Common myeloid progenitor, CD34-positive (primary cell): ENCODE data around the gene NOS2.
A peak's percentile ranks its signal among the peaks of the same experiment; 100 is the strongest.

Experiments used
- CTCF ChIA-PET: fragments of 350-600 bp; sonication (Branson Sonifier 250); formaldehyde crosslinking; loops from one replicate; lab custom pipeline; 2021; ENCODE audit warnings: antibody characterized with exemption; lab: Charles Lee
- POLR2A ChIA-PET: fragments of 350-600 bp; sonication (Branson Sonifier 250); formaldehyde crosslinking; loops from one replicate; lab custom pipeline; 2021; ENCODE audit warnings: antibody characterized with exemption; lab: Charles Lee
- DNase-seq, 3 donors: peaks; one replicate each; pipeline versions ENCODE4 v3.0.0 to v3.0.0-alpha.2; 2013
- H3K27ac ChIP-seq, 2 experiments: 1 replicate in 1 of 2; 2 replicates in 1 of 2; pipeline ENCODE4 v1.7.0; 2013; ENCODE audit warnings: inconsistent platforms in 2 of 2, low read length in 2 of 2, mild to moderate bottlenecking in 2 of 2, low read depth in 1 of 2, moderate library complexity in 1 of 2; ENCODE audit not compliant: severe bottlenecking in 2 of 2, insufficient read depth in 1 of 2, poor library complexity in 1 of 2
- H3K27me3 ChIP-seq, 5 experiments: replicated peaks in 2 of 5; 1 replicate in 3 of 5; 2 replicates in 2 of 5; pipeline versions ENCODE4 v1.6.1 to v1.7.0; 2013; ENCODE audit warnings: low read length in 4 of 5, mild to moderate bottlenecking in 2 of 5, moderate library complexity in 2 of 5, inconsistent platforms in 1 of 5; ENCODE audit not compliant: insufficient read depth in 5 of 5, control insufficient read depth in 4 of 5
- H3K36me3 ChIP-seq, 4 experiments: 1 replicate in 2 of 4; 2 replicates in 2 of 4; pipeline versions ENCODE4 v1.6.1 to v1.7.0; 2013; ENCODE audit warnings: low read length in 3 of 4, control low read depth in 1 of 4, mild to moderate bottlenecking in 1 of 4; ENCODE audit not compliant: control insufficient read depth in 4 of 4, insufficient read depth in 4 of 4
- H3K4me1 ChIP-seq, 4 experiments: 1 replicate in 3 of 4; 2 replicates in 1 of 4; pipeline versions ENCODE4 v1.6.1 to v1.7.1; 2013; ENCODE audit warnings: low read length in 3 of 4, mild to moderate bottlenecking in 3 of 4, control low read depth in 1 of 4, inconsistent platforms in 1 of 4, moderate library complexity in 1 of 4; ENCODE audit not compliant: control insufficient read depth in 4 of 4, insufficient read depth in 4 of 4; ENCODE audit errors: control extremely low read depth in 1 of 4
- H3K4me3 ChIP-seq, 7 experiments: 1 replicate in 4 of 7; 2 replicates in 3 of 7; pipeline versions ENCODE4 v1.5.1 to v1.7.0; 2013; ENCODE audit warnings: mild to moderate bottlenecking in 7 of 7, low read length in 6 of 7, moderate library complexity in 6 of 7, inconsistent platforms in 2 of 7, low read depth in 2 of 7, control low read depth in 1 of 7; ENCODE audit not compliant: insufficient read depth in 4 of 7, control insufficient read depth in 1 of 7; ENCODE audit errors: extremely low read depth in 1 of 7
- H3K9me3 ChIP-seq, 5 experiments: 1 replicate in 4 of 5; 2 replicates in 1 of 5; pipeline versions ENCODE4 v1.6.1 to v1.7.1; 2013; ENCODE audit warnings: low read length in 4 of 5, mild to moderate bottlenecking in 2 of 5, inconsistent platforms in 1 of 5, low read depth in 1 of 5, moderate library complexity in 1 of 5; ENCODE audit not compliant: control insufficient read depth in 4 of 5, insufficient read depth in 2 of 5; ENCODE audit errors: control extremely low read depth in 1 of 5
- WGBS: methylation state at CpG from one replicate; pipeline ENCODE4 v1.1.5; 2013; ENCODE audit not compliant: insufficient coverage; 5-methylcytosine and 5-hydroxymethylcytosine counted together

Gene NOS2

DNA sequence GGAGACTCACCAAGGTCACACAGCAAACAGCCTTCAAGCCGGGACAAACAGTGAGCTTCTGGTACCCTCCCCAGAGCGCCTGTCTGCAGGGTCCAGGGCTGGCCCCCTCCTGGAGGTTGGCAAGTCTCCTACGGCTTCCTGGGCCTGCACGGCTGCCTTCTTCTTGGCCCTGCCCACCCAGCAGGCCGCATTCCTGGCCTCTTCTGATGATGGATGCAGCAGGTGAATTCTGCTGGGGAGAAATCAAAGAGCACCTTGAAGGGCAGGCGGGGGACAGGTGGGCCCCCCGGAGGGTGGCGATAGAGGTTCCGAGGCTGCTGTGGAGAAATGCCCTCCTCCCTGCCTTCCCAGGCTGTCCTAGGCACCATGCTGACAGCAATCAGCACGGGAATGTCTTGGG is 3.8 kb upstream of the NOS2 start:
- POLR2A ChIA-PET, result no interaction called here
- Histone ChIP-seq H3K9me3 (no peaks in the 10 kb centered on the region), H3K4me1 (peaks cover 0 to 21% (median 14%) of the 10 kb centered on the region in 4 experiments), H3K27me3 (peaks cover 0 to 4% (median 1%) of the 10 kb centered on the region in 5 experiments), H3K4me3 (no peak overlapping the region), H3K36me3 (no peaks in the 10 kb centered on the region), H3K27ac (no peak overlapping the region)
- 86% methylated on average over 10 of the region's 10 CpGs for WGBS
- CTCF ChIA-PET, result interaction anchor here (1.2 to 12.4 kb wide), 6 partner anchors 9 to 448 kb away, joined by 3 to 223 read pairs (median 14); no protein-coding TSS in a partner anchor
- no peak for DNase-seq

DNA sequence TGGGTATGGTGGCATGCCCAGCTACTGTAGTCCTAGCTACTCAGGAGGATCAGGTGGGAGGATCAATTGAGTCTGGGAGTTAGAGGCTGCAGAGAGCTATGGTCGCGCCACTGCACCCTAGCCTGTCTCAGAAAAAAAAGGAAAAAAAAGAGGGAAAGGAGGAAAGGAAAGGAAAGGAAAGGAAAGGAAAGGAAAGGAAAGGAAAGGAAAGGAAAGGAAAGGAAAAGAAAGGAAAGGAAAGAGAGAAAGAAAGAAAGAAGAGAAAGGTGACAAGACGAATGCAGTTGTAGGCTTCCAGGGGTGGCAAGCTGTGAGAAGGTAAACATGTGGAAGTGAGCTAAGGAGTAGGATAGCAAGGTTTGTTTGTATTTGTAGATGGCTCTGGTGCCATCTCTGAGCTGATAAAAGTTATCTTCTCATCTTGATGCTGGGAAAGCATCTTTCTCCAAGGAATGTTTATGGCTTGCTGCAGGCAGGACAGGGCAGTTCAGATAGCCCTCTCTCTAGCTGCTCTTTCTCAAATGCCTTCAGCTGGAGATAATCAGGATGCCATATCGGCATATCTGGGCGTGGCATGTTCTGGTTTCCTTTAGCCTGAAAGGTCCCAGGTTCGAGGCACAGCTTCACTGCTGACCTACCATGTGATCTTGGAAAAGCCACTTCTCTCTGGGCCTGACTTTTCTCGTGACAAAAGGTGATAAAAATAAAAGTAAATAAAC is 2.8 kb upstream of the NOS2 start:
- Histone ChIP-seq H3K4me3 (no peak overlapping the region), H3K27me3 (peaks cover 0 to 6% (median 4%) of the 10 kb centered on the region in 5 experiments), H3K4me1 (peaks cover 0 to 16% (median 14%) of the 10 kb centered on the region in 4 experiments), H3K9me3 (no peaks in the 10 kb centered on the region), H3K27ac (no peak overlapping the region), H3K36me3 (no peaks in the 10 kb centered on the region)
- CTCF ChIA-PET, result interaction anchor here (0.6 to 12.4 kb wide), 3 partner anchors 8 to 77 kb away, joined by 3 to 223 read pairs (median 39); no protein-coding TSS in a partner anchor
- POLR2A ChIA-PET, result no interaction called here
- 86% methylated on average over 4 of the region's 7 CpGs for WGBS
- DNase-seq, result no peak

DNA sequence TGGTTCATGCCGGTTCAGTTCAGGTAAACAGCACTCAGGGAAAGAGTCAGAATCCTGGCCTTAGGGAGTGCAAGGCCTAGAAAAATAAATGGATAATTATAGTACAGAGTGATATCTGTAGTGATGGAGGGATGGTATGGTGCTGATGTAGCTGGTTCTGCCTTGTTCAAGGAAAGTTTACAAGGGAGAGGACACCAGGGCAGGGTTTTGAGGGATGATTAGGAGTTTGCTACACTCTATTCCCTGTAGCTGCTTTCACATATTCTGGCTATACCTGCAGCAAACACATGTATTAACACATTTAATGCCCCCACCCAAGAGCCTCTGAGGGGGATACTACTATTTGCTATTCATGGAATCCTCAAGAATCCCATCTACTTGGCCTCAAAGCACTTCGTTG is 1.7 kb upstream of the NOS2 start:
- Histone ChIP-seq H3K27ac (no peak overlapping the region), H3K9me3 (no peaks in the 10 kb centered on the region), H3K27me3 (peaks cover 0 to 6% (median 4%) of the 10 kb centered on the region in 5 experiments), H3K36me3 (no peaks in the 10 kb centered on the region), H3K4me3 (no peak overlapping the region), H3K4me1 (peaks cover 0 to 10% (median 7%) of the 10 kb centered on the region in 4 experiments)
- CTCF ChIA-PET, result interaction anchor here (0.7 to 12.4 kb wide), 4 partner anchors 10 to 86 kb away, joined by 3 to 223 read pairs (median 3); no protein-coding TSS in a partner anchor
- DNase-seq, result no peak
- POLR2A ChIA-PET, result no interaction called here
- 100% methylated on average over 2 of the region's 2 CpGs for WGBS

DNA sequence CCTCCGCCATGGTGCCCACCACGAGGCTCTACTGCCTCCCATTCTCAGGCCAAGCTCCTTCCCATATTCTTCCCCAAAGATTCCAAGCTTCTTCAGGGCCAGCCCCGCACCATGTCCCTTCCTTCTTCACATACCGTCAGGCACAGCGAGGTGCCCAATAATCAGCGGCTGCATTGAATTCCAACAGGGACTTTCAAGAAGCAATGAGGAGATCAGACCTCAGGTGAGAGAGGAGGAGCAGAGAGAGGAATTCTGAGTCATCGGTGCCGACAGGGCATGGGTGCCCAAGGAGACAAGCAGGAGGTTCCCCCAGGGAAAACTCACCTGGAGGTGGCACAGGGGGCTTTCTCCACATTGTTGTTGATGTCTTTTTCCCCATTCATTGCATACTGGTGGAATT is 2.0 kb downstream of the NOS2 start:
- Histone ChIP-seq H3K27ac (no peak overlapping the region), H3K4me1 (peaks cover 0 to 8% (median 6%) of the 10 kb centered on the region in 4 experiments), H3K36me3 (no peaks in the 10 kb centered on the region), H3K9me3 (no peaks in the 10 kb centered on the region), H3K27me3 (peaks cover 5 to 39% (median 13%) of the 10 kb centered on the region in 5 experiments), H3K4me3 (no peak overlapping the region)
- ChIA-PET CTCF (interaction anchor here (1.3 kb wide), 1 partner anchor 435 kb away, joined by 3 read pairs; no protein-coding TSS in a partner anchor), POLR2A (no interaction called here)
- no peak for DNase-seq
- 94% methylated on average over 5 of the region's 8 CpGs for WGBS

DNA sequence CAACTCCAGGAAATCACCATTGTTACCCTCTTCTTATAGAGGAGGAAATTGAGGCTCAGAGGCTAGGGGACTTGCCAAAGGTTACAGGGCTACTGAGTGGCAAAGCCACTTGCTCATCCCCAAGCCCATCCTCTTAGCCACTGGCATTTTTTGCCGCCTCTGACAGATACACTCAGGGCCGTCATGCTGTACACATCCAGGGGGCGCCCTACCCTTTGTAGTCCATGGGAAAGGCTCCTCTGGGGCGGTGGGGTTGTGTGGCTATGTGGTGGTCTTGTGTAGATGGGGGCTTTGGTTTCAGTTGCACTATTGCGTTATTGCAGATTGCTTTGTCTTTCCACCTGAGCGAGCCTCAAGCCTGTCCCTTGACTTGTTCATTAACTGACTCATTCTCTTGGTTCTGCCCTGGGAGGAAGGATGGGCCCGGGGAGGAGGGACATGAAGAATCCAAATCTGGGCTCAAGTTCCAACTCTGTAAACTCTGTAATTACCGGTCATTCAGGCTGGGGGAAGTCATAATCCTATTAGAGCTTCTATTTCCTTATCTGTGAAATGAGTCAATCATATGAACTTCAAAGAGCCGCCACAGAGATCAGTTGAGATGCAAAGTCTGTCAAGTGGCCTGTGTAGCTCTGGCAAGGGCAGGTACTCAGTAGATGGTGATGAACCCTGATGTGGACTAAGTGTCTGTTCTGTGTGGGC is 2.8 kb downstream of the NOS2 start:
- 89% methylated on average over 9 of the region's 9 CpGs for WGBS
- Histone ChIP-seq H3K4me1 (peaks cover 0 to 11% (median 8%) of the 10 kb centered on the region in 4 experiments), H3K27me3 (peaks cover 5 to 47% (median 13%) of the 10 kb centered on the region in 5 experiments), H3K4me3 (no peak overlapping the region), H3K9me3 (no peaks in the 10 kb centered on the region), H3K36me3 (no peaks in the 10 kb centered on the region), H3K27ac (no peak overlapping the region)
- POLR2A ChIA-PET, result no interaction called here
- no peak for DNase-seq
- CTCF ChIA-PET, result interaction anchor here (1.3 to 5.7 kb wide), 2 partner anchors 9 to 436 kb away, joined by 3 to 39 read pairs; no protein-coding TSS in a partner anchor

DNA sequence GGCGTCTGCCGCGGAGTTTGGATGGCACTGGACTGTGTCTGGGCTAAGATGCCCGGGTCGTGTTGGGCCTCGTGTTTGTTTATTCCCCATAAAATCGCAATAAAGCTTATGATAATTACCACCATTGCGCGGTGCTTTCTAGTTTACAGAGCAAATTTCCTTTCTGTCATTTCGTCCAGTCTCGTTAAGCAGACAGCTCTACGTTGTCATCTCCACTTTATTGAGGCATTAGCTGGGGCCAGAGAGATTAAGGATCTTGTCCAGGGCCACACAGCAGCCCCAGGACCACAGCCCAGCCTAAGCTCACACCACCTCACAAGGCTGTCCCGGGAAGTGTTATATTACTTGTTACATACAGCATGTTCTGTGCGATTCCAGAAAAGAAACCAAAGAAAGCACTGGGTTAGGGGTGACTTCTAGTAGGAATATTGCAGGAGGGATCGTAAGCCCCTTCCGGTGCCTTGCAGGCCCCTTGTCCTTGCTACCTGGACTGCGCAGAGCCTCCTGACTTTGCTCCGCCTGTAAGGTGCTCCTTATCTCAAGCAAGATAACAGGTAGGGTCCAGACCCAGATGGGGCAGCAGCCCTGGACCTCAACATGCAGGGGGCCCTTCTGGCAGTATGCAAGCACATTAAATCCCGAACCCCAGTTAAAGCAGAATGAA is 6.3 kb downstream of the NOS2 start:
- DNase-seq, result no peak
- no peaks in the 10 kb centered on the region for H3K36me3 ChIP-seq
- POLR2A ChIA-PET, result interaction anchor here (0.9 kb wide), 1 partner anchor 11 kb away, joined by 4 read pairs; no protein-coding TSS in a partner anchor
- H3K9me3 ChIP-seq, result no peaks in the 10 kb centered on the region
- H3K4me1 ChIP-seq, result peaks cover 0 to 11% (median 8%) of the 10 kb centered on the region in 4 experiments
- CTCF ChIA-PET, result interaction anchor here (1.0 to 5.7 kb wide), 2 partner anchors 9 to 12 kb away, joined by 3 to 39 read pairs; no protein-coding TSS in a partner anchor
- 41% methylated on average over 16 of the region's 19 CpGs for WGBS
- H3K27me3 ChIP-seq, result peaks cover 3 to 49% (median 18%) of the 10 kb centered on the region in 5 experiments
- H3K27ac ChIP-seq, result no peak overlapping the region
- peak overlapping the region in 4 of 7 experiments; percentile 32 to 68 (median 49) for H3K4me3 ChIP-seq
